Activated naive CD4-positive, alpha-beta T cell treated with anti-CD3 and anti-CD28 coated beads, Interleukin-2, amount 10 ng/mL, durations not matched to agents 7 days and 5 days (primary cell): ENCODE measurements around the gene STK39.

Experiments
- CTCF ChIA-PET: fragments of 350-600 bp; sonication (Branson Sonifier 250); formaldehyde crosslinking; loops from one replicate; lab custom pipeline; 2021; ENCODE audit warnings: antibody characterized with exemption; lab: Charles Lee
- DNase-seq: peaks from one replicate; pipeline ENCODE4 v3.0.0-alpha.2; 2020
- H3K27ac Mint-ChIP-seq: one replicate; pipeline ENCODE4 v1.8.0; 2021; ENCODE audit warnings: mild to moderate bottlenecking, moderate library complexity, mixed read lengths
- H3K27me3 Mint-ChIP-seq: one replicate; pipeline ENCODE4 v1.8.0; 2021; ENCODE audit warnings: mild to moderate bottlenecking, mixed read lengths
- H3K36me3 Mint-ChIP-seq: one replicate; pipeline ENCODE4 v1.8.0; 2021; ENCODE audit warnings: mixed read lengths
- H3K4me1 Mint-ChIP-seq: one replicate; pipeline ENCODE4 v1.8.0; 2021; ENCODE audit warnings: mixed read lengths
- H3K4me3 Mint-ChIP-seq: one replicate; pipeline ENCODE4 v1.8.0; 2021; ENCODE audit warnings: mild to moderate bottlenecking, moderate library complexity, mixed read lengths
- H3K9me3 Mint-ChIP-seq: one replicate; pipeline ENCODE4 v1.8.0; 2021; ENCODE audit warnings: mixed read lengths

STK39 gene

GRCh38 chr2:167965907-167966761 is 281.3 kb downstream of the STK39 start:
- peaks cover 14% of the 10 kb centered on the region for H3K36me3 Mint-ChIP-seq
- H3K27me3 Mint-ChIP-seq = no peaks in the 10 kb centered on the region
- no peak overlapping the region for H3K4me3 Mint-ChIP-seq
- H3K27ac Mint-ChIP-seq = no peak overlapping the region
- H3K4me1 Mint-ChIP-seq = no peaks in the 10 kb centered on the region
- CTCF ChIA-PET = interaction anchor here (0.6 to 1.4 kb wide), 4 partner anchors 151 to 317 kb away, joined by 3 to 6 read pairs (median 4); no protein-coding TSS in a partner anchor
- peaks cover 3% of the 10 kb centered on the region for H3K9me3 Mint-ChIP-seq
- DNase-seq = no peak

DNA sequence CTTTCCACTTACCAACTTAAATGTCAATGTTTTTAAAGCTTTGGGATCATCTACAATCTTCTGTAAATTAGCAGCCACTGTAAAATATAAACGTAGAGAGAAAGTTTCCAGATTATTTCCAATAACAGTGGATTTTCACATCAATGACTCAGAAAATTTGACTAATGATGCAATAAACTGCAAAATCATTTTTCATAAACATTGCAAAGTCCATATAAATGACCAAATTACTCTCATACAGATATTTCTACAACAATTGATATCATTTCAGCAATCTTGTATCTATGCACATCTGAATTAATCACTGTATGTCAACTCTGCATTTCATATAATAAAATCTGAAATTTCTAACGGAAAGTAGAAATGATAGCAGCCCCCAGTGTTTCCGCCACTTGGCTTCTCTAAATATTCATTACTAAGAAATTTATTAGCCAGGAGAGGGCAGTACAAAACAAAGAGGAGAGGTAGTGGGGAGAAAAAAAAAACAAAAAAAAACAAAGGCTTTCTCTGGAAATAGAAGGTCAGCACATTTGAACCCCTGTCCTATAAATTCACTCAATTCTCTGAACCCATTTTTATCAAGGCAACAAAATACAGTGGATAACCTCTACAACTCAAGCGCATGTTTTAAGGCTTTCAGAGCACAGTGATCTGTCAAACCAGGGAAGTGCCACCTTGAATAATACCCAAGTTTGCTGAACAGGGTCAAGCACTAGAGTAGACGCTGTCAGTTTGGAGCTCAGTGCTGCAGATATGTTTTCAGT is 282.6 kb downstream of the STK39 start:
- no peak overlapping the region for H3K4me3 Mint-ChIP-seq
- no peaks in the 10 kb centered on the region for H3K27me3 Mint-ChIP-seq
- H3K27ac Mint-ChIP-seq = no peak overlapping the region
- no peaks in the 10 kb centered on the region for H3K4me1 Mint-ChIP-seq
- peaks cover 11% of the 10 kb centered on the region for H3K36me3 Mint-ChIP-seq
- no peak for DNase-seq
- H3K9me3 Mint-ChIP-seq = no peaks in the 10 kb centered on the region
- CTCF ChIA-PET = interaction anchor here (0.6 to 1.2 kb wide), 3 partner anchors 151 to 155 kb away, joined by 3 to 6 read pairs (median 3); no protein-coding TSS in a partner anchor

GRCh38 chr2:167963899-167964649 is 283.3 kb downstream of the STK39 start:
- no peaks in the 10 kb centered on the region for H3K4me1 Mint-ChIP-seq
- no peaks in the 10 kb centered on the region for H3K27me3 Mint-ChIP-seq
- peaks cover 13% of the 10 kb centered on the region for H3K36me3 Mint-ChIP-seq
- H3K9me3 Mint-ChIP-seq = no peaks in the 10 kb centered on the region
- H3K4me3 Mint-ChIP-seq = no peak overlapping the region
- CTCF ChIA-PET = no interaction called here
- no peak for DNase-seq
- H3K27ac Mint-ChIP-seq = no peak overlapping the region

DNA sequence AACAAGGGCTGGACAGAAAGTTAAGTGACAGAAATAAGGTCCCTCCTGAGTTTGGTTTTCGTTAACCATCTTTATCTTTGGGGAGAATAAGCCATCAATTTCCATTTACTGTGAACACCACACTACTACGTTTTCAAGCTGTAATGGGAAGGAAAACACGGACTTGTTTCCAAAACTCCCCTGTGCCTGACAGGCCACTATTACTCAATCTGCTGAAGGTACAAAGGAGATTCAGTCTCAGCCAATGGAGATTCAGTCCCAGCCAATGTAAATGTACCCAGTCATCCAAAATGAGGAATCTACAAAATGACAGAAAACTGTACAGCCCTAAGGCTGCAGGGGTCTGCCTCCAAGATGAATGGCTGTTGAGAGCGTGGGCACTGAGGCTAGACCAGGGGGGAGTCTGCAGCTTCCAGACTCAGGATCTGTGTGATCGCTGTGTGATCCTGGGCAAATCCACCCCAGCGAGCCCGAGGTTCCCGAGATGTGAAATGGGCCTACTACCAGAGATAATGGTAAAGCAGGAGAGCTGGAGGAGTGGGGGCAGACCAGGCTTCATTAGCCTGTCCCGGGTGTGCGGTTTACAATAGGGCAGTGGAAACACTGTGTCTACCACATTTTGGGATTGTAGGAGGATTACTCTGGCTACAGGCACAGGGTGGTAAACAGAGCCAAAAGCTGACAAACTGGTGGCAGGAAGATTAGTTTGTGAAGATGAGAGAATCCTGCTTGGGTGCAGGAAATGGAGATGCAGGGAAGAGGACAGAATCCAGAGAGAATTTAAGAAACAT is 284.8 kb downstream of the STK39 start:
- CTCF ChIA-PET = no interaction called here
- no peaks in the 10 kb centered on the region for H3K4me1 Mint-ChIP-seq

DNA sequence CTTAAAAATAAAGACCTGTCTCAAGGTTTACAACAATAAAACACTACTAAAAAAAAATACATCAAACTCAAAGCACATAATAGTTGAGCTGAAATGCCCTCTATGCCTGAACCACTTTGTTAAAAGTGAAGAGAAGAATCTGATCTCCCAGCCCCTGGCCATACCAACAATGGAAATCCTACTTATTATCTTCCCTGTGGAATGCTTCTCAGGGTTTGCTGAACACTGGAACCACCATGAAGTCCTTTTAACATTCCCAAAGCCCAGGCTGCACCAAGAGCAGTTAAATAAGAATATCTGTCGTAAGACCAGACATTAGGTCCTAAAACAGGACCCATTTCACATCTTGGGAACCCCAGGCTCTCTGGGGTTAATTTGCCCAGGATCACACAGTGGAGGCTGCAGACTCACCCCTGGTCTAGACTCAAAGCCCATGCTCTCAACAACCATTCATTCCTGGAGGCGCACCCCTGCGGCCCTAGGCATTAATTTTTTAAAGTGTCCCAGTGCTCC is 285.8 kb downstream of the STK39 start:
- Mint-ChIP-seq H3K4me1 (no peaks in the 10 kb centered on the region), H3K27ac (no peak overlapping the region), H3K27me3 (no peaks in the 10 kb centered on the region), H3K36me3 (peaks cover 17% of the 10 kb centered on the region), H3K9me3 (no peaks in the 10 kb centered on the region), H3K4me3 (no peak overlapping the region)
- DNase-seq = no peak
- CTCF ChIA-PET = interaction anchor here (0.6 kb wide), 1 partner anchor 157 kb away, joined by 3 read pairs; no protein-coding TSS in a partner anchor

More for the DNA sequence above, 284.8 kb downstream of the STK39 start:
- no peak for DNase-seq
- H3K4me3 Mint-ChIP-seq = no peak overlapping the region
- no peaks in the 10 kb centered on the region for H3K27me3 Mint-ChIP-seq
- H3K36me3 Mint-ChIP-seq = peaks cover 17% of the 10 kb centered on the region
- H3K9me3 Mint-ChIP-seq = no peaks in the 10 kb centered on the region
- H3K27ac Mint-ChIP-seq = no peak overlapping the region

DNA sequence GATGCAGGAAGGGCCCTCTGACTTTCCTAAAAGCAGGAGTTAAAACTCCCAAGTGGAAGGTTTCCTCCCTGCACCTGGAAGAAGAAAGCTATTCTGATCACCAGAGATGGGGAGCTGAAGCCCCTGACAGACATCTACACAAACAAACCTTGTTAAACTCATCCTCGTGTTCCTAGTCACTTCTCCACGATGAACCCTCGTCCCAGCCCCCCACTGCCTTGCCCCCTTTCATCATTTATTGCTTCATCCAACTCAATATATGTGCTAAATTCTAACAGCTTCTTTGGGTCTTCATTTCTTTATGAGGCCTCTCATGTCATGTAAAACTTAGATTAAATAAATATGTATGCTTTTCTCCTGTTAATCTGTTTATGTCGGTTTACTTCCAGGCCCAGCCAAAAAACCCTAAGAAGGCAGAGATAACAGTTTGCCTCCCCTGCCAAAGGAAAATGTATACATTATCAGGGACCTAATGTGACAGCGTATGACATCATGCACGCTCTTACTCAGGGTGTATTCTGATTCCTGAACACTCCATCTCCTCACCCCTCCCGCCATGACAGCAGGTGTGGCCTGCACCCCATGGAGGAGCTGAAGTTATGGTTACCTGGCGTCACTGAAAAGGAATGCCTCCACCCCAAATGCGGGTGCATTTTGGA is 287.2 kb downstream of the STK39 start:
- H3K9me3 Mint-ChIP-seq = no peaks in the 10 kb centered on the region
- H3K4me3 Mint-ChIP-seq = no peak overlapping the region
- H3K27me3 Mint-ChIP-seq = no peaks in the 10 kb centered on the region
- CTCF ChIA-PET = no interaction called here
- no peak for DNase-seq
- H3K36me3 Mint-ChIP-seq = peaks cover 17% of the 10 kb centered on the region
- H3K27ac Mint-ChIP-seq = no peak overlapping the region
- H3K4me1 Mint-ChIP-seq = no peaks in the 10 kb centered on the region

- Mint-ChIP-seq H3K4me1 (no peaks in the 10 kb centered on the region), H3K4me3 (no peak overlapping the region), H3K36me3 (peaks cover 12% of the 10 kb centered on the region), H3K9me3 (no peaks in the 10 kb centered on the region), H3K27ac (no peak overlapping the region), H3K27me3 (no peaks in the 10 kb centered on the region)
- no peak for DNase-seq
- CTCF ChIA-PET = interaction anchor here (1.3 kb wide), 1 partner anchor 11 kb away, joined by 3 read pairs; no protein-coding TSS in a partner anchor
Observed at GRCh38 chr2:167957662-167958061, 289.7 kb downstream of the STK39 start.

GRCh38 chr2:167955264-167955906 is 292.0 kb downstream of the STK39 start:
- no peaks in the 10 kb centered on the region for H3K9me3 Mint-ChIP-seq
- no peaks in the 10 kb centered on the region for H3K4me1 Mint-ChIP-seq
- peaks cover 7% of the 10 kb centered on the region for H3K36me3 Mint-ChIP-seq
- H3K4me3 Mint-ChIP-seq = no peak overlapping the region
- no peaks in the 10 kb centered on the region for H3K27me3 Mint-ChIP-seq
- no peak for DNase-seq
- no peak overlapping the region for H3K27ac Mint-ChIP-seq
- CTCF ChIA-PET = no interaction called here

DNA sequence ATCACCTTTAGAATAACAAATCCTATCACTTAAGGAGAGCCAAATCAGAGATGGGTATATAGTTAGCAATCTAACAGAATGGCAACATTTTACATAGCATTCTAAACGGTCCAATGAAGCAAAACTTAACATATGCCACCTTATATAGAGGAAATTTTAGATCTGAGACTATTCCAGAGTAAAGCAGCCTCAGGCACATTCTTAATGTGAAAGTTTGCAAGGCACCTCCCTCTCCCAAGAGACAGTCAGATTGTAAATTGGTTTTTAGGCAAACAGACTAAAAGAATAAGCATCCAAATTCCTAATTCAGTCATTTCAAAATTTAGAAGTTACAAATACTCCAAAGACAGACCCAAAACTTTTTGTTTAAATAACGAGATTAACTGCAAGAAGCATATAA is 292.9 kb downstream of the STK39 start:
- Mint-ChIP-seq H3K27me3 (no peaks in the 10 kb centered on the region), H3K9me3 (no peaks in the 10 kb centered on the region), H3K36me3 (peaks cover 6% of the 10 kb centered on the region), H3K4me1 (no peaks in the 10 kb centered on the region), H3K4me3 (no peak overlapping the region), H3K27ac (no peak overlapping the region)
- DNase-seq = no peak
- CTCF ChIA-PET = no interaction called here

GRCh38 chr2:167953776-167954175 is 293.6 kb downstream of the STK39 start:
- no peaks in the 10 kb centered on the region for H3K4me1 Mint-ChIP-seq
- CTCF ChIA-PET = no interaction called here
- DNase-seq = no peak
- H3K9me3 Mint-ChIP-seq = no peaks in the 10 kb centered on the region
- H3K4me3 Mint-ChIP-seq = no peak overlapping the region
- H3K27me3 Mint-ChIP-seq = no peaks in the 10 kb centered on the region
- H3K36me3 Mint-ChIP-seq = peaks cover 3% of the 10 kb centered on the region
- H3K27ac Mint-ChIP-seq = no peak overlapping the region

GRCh38 chr2:167950571-167950970 is 296.8 kb downstream of the STK39 start:
- H3K36me3 Mint-ChIP-seq = no peaks in the 10 kb centered on the region

DNA sequence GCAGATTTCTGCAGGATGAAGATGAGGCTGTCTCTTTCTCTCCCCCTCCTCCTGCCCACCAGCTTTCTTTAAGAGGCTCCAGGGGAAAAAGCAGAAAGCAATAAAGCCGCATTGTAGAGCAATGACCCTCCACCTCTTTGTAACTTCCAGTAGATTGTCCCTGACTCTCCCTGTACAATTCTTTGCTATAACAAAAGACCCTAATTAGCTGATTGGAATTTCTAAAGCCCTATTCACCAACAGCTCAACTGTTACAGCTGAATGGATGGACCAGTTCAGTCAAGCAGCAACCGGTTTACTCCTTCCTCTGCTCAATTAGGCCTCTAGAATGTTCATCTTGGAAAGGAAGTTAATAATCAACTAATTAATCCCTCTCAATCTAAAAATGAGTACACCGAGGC is 301.0 kb downstream of the STK39 start:
- no peak overlapping the region for H3K4me3 Mint-ChIP-seq
- DNase-seq = no peak
- CTCF ChIA-PET = interaction anchor here (1.1 kb wide), 1 partner anchor 20 kb away, joined by 4 read pairs; no protein-coding TSS in a partner anchor
- H3K27ac Mint-ChIP-seq = no peak overlapping the region
- H3K27me3 Mint-ChIP-seq = peaks cover 4% of the 10 kb centered on the region
- no peaks in the 10 kb centered on the region for H3K36me3 Mint-ChIP-seq
- H3K4me1 Mint-ChIP-seq = no peaks in the 10 kb centered on the region
- no peaks in the 10 kb centered on the region for H3K9me3 Mint-ChIP-seq

More at GRCh38 chr2:167950571-167950970, 296.8 kb downstream of the STK39 start:
- H3K27me3 Mint-ChIP-seq = no peaks in the 10 kb centered on the region
- H3K27ac Mint-ChIP-seq = no peak overlapping the region
- H3K4me3 Mint-ChIP-seq = no peak overlapping the region
- no peak for DNase-seq
- CTCF ChIA-PET = interaction anchor here (0.6 kb wide), 1 partner anchor 168 kb away, joined by 3 read pairs; no protein-coding TSS in a partner anchor
- no peaks in the 10 kb centered on the region for H3K9me3 Mint-ChIP-seq
- no peaks in the 10 kb centered on the region for H3K4me1 Mint-ChIP-seq
